Measurements from ENCODE around the gene CLTCL1. TPM values are rescaled to one million over a fixed set of nuclear protein-coding genes. Genes with fewer than 3 reads are reported as not detected.

CLTCL1 gene
- total RNA-seq, 1 donor from 2014 or later = 13.7 TPM

- TF ChIP-seq CTCF (IDR thresholded peaks at IDR 0.05; ENCODE audit: insufficient read depth, low read length, severe bottlenecking) = no peak
- H3K27me3 ChIP-seq (ENCODE audit: control insufficient read depth, insufficient read depth, low read length) = no peaks in the 10 kb centered on the region
- FAIRE-seq = no peak
Observed at GRCh38 chr22:19275513-19275912, 16.0 kb downstream of the CLTCL1 start.

DNA sequence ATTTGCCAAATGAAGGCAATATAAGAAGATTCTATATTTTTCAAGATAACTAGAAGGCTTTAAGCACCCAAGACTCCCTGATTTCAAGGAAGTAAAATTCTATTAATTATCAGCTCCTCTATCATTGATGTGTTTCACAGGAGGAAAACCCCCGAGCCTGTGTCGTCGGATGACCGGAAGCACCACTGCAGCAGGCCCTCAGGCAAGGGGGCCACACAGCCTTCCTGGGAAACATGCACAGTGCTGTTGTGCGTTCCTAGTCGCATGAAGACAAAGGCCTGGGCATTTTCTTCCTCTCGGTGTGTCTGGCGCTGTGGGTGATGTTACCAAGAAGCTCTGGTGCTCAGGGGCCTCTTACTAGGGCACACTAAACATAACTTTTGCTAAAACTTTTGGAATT lies 16.4 kb downstream of the CLTCL1 start:
- H3K4me3 ChIP-seq (ENCODE audit: low read depth, low read length) = no peak overlapping the region
- no peak for FAIRE-seq
- TF ChIP-seq CTCF (IDR thresholded peaks at IDR 0.05; ENCODE audit: insufficient read depth, low read length, severe bottlenecking) = no peak
- H3K27me3 ChIP-seq (ENCODE audit: control insufficient read depth, insufficient read depth, low read length) = no peaks in the 10 kb centered on the region
- DNase-seq (ENCODE audit: low read depth) = no peak
- H3K36me3 ChIP-seq (ENCODE audit: control insufficient read depth, insufficient read depth, low read length) = no peaks in the 10 kb centered on the region

More at GRCh38 chr22:19275513-19275912, 16.0 kb downstream of the CLTCL1 start:
- no peak for DNase-seq (ENCODE audit: low read depth)
- Histone ChIP-seq H3K4me3 (ENCODE audit: low read depth, low read length) (no peak overlapping the region), H3K36me3 (ENCODE audit: control insufficient read depth, insufficient read depth, low read length) (no peaks in the 10 kb centered on the region)

DNA sequence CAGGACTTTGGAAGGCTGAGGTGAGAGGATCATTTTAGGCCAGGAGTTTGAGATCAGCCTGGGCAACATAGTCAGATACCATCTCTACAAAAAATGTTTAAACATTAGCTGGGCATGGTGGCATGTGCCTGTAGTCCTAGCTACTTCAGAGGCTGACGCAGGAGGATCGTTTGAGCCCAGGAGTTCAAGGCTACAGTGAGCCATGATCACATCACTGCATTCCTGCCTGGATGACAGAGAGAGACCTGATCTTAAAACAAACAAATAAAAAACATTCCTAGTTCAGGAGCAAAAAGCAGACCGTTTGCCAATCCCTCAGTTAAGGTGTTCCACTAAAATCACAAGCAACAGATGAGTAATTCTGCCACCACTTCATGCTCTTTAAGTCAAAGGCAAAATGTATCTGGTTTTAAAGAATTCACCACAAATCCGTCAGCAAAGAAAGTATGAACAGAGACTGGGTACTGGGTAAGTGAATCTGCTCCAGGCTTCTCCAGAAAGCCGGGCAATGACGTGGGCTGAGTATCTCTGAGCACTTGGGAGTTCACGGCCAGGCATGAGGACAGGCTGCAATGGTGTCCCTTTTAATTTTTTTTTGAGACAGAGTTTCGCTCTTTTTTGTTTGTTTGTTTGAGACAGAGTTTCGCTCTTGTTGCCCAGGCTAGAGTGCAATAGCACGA lies 19.5 kb downstream of the CLTCL1 start:
- FAIRE-seq (no peak), DNase-seq (ENCODE audit: low read depth) (peak; percentile 86)
- H3K4me3 ChIP-seq (ENCODE audit: low read depth, low read length) = no peak overlapping the region
- TF ChIP-seq CTCF (IDR thresholded peaks at IDR 0.05; ENCODE audit: insufficient read depth, low read length, severe bottlenecking) = no peak
- no peaks in the 10 kb centered on the region for H3K36me3 ChIP-seq (ENCODE audit: control insufficient read depth, insufficient read depth, low read length)
- no peaks in the 10 kb centered on the region for H3K27me3 ChIP-seq (ENCODE audit: control insufficient read depth, insufficient read depth, low read length)

DNA sequence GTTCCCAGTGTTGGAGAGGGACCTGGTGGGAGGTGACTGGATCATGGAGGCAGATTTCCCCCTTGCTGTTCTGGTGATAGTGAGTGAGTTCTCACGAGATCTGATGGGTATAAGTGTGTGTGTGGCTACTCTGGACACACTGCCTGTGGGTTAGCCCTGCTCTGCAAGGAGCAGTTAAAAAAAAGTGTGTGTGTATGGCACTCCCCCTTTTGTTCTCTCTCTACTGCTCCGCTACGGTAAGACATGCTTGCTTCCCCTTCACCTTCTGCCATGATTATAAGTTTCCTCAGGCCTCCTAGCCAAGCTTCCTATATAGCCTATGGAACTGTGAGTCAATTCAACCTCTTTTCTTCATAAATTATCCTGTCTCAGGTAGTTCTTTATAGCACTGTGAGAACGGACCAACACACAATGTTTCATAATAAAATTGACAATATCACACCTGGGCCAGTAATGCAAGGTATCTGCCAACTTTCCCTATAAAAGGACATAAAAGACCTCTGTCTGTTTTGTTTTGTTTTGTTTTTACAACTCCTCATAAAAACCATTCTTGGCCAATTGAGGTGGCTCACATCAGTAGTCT lies 20.2 kb downstream of the CLTCL1 start:
- Histone ChIP-seq H3K27me3 (ENCODE audit: control insufficient read depth, insufficient read depth, low read length) (no peaks in the 10 kb centered on the region), H3K4me3 (ENCODE audit: low read depth, low read length) (no peak overlapping the region), H3K36me3 (ENCODE audit: control insufficient read depth, insufficient read depth, low read length) (no peaks in the 10 kb centered on the region)
- FAIRE-seq (no peak), DNase-seq (ENCODE audit: low read depth) (no peak)
- TF ChIP-seq CTCF (IDR thresholded peaks at IDR 0.05; ENCODE audit: insufficient read depth, low read length, severe bottlenecking) = no peak

DNA sequence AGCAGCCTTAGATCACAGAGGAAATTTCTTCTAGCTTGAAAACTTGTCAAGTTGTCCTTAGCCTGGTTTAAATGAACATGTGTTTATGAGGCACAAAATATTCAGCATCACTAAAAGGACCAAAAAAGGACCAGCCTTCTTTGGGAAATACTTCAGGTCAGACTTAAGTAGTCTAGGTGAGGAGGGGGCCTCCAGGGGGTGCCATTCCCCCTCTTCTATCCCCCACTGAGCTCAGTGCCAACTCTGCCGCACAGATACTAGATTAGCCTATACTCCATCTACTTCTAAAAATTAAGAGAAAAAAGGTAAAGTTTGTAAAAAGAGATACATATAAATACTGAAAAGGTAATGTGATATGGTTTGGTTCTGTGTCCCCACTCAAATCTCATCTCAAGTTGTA lies 20.6 kb downstream of the CLTCL1 start:
- DNase-seq (ENCODE audit: low read depth) = no peak
- Histone ChIP-seq H3K27me3 (ENCODE audit: control insufficient read depth, insufficient read depth, low read length) (no peaks in the 10 kb centered on the region), H3K4me3 (ENCODE audit: low read depth, low read length) (no peak overlapping the region), H3K36me3 (ENCODE audit: control insufficient read depth, insufficient read depth, low read length) (no peaks in the 10 kb centered on the region)
- no peak for FAIRE-seq
- no peak for TF ChIP-seq CTCF (IDR thresholded peaks at IDR 0.05; ENCODE audit: insufficient read depth, low read length, severe bottlenecking)
